Nephron progenitor cell (in vitro differentiated cells): Measurements from ENCODE around the gene CD37.
"Not testable (repeated sequence)": the region's sequence is repeated elsewhere in the genome, so short reads cannot be mapped to it uniquely, and the experiment has no call there.

Source experiments
- DNase-seq: peaks from one replicate; pipeline ENCODE4 v3.0.0; 2021
- H3K27ac Mint-ChIP-seq: 2 replicates; pipeline ENCODE4 v1.8.0; 2021; ENCODE audit warnings: mild to moderate bottlenecking, moderate library complexity, mixed read lengths
- H3K27me3 Mint-ChIP-seq: 2 replicates; pipeline ENCODE4 v1.8.0; 2021; ENCODE audit warnings: mild to moderate bottlenecking, low read depth, mixed read lengths; ENCODE audit not compliant: poor library complexity
- H3K36me3 Mint-ChIP-seq: 2 replicates; pipeline ENCODE4 v1.8.0; 2021; ENCODE audit warnings: low read depth, mixed read lengths
- H3K4me1 Mint-ChIP-seq: 2 replicates; pipeline ENCODE4 v1.8.0; 2021; ENCODE audit warnings: mixed read lengths
- H3K4me3 Mint-ChIP-seq: 2 replicates; pipeline ENCODE4 v1.8.0; 2021; ENCODE audit warnings: mild to moderate bottlenecking, moderate library complexity, mixed read lengths
- H3K9me3 Mint-ChIP-seq: 2 replicates; pipeline ENCODE4 v1.8.0; 2021; ENCODE audit warnings: mild to moderate bottlenecking, moderate library complexity, mixed read lengths
- CTCF ChIP-seq: fragments of 200-600 bp; sonication (generic); IDR thresholded peaks from 2 replicates; pipeline ENCODE4 v1.5.0; 2021; ENCODE audit warnings: antibody characterized with exemption

The CD37 gene

DNA sequence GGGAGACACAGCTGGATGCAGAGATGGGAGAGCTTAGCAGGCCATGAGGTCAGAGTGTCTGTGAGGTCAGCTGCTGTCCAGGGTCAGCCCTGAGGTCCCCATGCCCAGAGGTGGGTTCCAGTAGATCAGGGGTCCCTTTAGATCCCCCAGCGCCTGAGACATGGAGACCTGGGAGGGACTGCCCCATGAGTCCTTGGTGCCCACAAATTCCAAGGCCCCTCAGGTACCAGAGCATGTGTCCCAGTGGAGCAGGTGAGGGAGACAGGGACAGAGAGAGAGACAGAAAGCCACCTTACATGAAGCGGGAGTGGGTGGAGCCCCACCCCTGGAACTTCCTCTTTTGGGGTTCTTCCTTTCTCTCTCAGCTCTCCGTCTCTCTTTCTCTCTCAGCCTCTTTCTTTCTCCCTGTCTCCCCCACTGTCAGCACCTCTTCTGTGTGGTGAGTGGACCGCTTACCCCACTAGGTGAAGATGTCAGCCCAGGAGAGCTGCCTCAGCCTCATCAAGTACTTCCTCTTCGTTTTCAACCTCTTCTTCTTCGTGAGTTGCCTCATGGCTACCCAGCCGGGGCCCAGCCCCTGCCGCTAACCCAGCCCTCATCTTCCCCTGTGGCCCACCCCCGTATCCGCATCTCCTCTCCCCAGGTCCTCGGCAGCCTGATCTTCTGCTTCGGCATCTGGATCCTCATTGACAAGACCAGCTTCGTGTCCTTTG, at the start of gene CD37:
CD37 (plus strand) TSS at position 336 of the 713 bp plus-strand sequence; CDS start at position 471, 135 bp downstream.
- Mint-ChIP-seq H3K36me3 (peaks cover 30% of the 10 kb centered on the region), H3K27me3 (peaks cover 14% of the 10 kb centered on the region), H3K4me3 (no peak within 1 kb of the TSS), H3K9me3 (peaks cover 3% of the 10 kb centered on the region), H3K4me1 (peaks cover 69% of the 10 kb centered on the region), H3K27ac (peak within 1 kb of the TSS; percentile 95)
- no peak for DNase-seq
- no peak for TF ChIP-seq CTCF

- H3K27me3 Mint-ChIP-seq, result peaks cover 11% of the 10 kb centered on the region
- H3K9me3 Mint-ChIP-seq, result peaks cover 15% of the 10 kb centered on the region
- no peak for DNase-seq
- no peak for TF ChIP-seq CTCF
- no peak overlapping the region for H3K4me3 Mint-ChIP-seq
- H3K4me1 Mint-ChIP-seq, result no peaks in the 10 kb centered on the region
- H3K27ac Mint-ChIP-seq, result no peak overlapping the region
- H3K36me3 Mint-ChIP-seq, result peaks cover 10% of the 10 kb centered on the region
These were observed 48.0 kb upstream of the CD37 start for GRCh38 chr19:49287141-49287770.

DNA sequence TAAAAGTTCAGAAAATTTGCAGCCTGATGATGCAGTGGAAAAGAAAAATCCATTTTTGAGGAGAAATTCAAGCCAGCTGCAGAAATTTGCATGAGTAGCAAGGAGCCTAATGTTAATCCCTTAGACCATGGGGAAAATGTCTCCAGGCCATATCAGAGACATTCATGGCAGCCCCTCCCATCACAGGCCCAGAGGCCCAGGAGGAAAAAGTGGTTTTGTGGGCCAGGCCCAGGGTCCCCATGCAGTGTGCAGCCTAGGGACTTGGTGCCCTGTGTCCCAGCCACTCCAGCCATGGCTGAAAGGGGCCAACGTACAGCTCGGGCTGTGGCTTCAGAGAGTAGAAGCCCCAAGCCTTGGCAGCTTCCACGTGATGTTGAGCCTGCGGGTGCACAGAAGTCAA, 47.0 kb upstream of the CD37 start:
- peaks cover 10% of the 10 kb centered on the region for H3K36me3 Mint-ChIP-seq

GRCh38 chr19:49289286-49289685, 45.9 kb upstream of the CD37 start:
- Mint-ChIP-seq H3K27me3 (peaks cover 11% of the 10 kb centered on the region), H3K36me3 (peaks cover 10% of the 10 kb centered on the region), H3K9me3 (peaks cover 15% of the 10 kb centered on the region)
- H3K27ac Mint-ChIP-seq, DNase-seq, H3K4me1 Mint-ChIP-seq, H3K4me3 Mint-ChIP-seq: not testable (repeated sequence)

More for the DNA sequence above, 47.0 kb upstream of the CD37 start:
- Mint-ChIP-seq H3K27me3 (peaks cover 11% of the 10 kb centered on the region), H3K9me3 (peaks cover 15% of the 10 kb centered on the region)
- not testable (repeated sequence) for H3K27ac Mint-ChIP-seq, H3K4me3 Mint-ChIP-seq, DNase-seq, H3K4me1 Mint-ChIP-seq

DNA sequence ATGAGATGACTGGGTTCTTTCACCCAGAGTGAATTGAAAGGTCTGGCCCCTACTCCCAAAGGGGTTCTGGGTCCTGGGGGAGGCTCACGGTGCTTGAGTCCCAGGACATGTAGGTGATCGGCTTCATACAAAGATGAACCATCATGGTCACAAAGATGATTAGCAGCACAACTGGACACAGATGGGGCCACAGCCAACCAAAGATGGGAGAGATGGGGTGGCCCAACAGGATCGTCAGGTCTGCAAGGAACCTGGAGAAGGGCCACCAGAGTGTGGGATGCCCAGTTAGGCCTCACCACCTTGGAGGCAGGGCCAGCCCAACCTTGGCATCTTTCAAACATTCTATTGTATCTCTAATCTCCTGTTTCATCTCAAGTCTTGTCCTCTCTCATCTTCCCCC, 44.7 kb upstream of the CD37 start:
- Mint-ChIP-seq H3K4me3 (no peak overlapping the region), H3K4me1 (peaks cover 12% of the 10 kb centered on the region), H3K36me3 (peaks cover 10% of the 10 kb centered on the region), H3K9me3 (peaks cover 15% of the 10 kb centered on the region), H3K27me3 (peaks cover 6% of the 10 kb centered on the region), H3K27ac (no peak overlapping the region)
- DNase-seq, result no peak
- TF ChIP-seq CTCF, result no peak

DNA sequence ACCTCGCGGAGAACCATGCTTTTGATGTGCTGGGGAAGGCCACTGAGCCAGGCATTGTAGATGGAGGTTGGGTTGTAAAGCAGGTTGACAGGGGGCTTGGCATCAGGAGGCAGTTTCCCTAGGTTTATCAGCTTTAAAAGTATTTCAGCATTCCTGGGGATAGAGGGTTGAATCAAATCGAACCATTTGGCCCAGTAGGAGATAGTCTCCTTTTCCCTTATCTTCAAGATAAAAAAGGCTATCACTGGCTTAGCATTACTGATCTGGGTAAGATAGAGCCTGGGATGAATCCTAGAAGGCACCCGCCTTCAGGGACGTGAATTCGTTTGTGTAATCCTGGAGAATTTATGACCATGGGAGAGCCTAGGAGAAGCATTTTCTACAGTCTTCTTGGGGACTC, 40.8 kb upstream of the CD37 start:
- Mint-ChIP-seq H3K27me3 (no peaks in the 10 kb centered on the region), H3K4me3 (no peak overlapping the region), H3K27ac (peak overlapping the region; percentile 64), H3K36me3 (no peaks in the 10 kb centered on the region), H3K4me1 (peaks cover 12% of the 10 kb centered on the region), H3K9me3 (no peaks in the 10 kb centered on the region)
- DNase-seq, result no peak
- no peak for TF ChIP-seq CTCF
